Epithelial cell of esophagus (primary cell): ENCODE results near the gene NME2.

Experiments used
- DNase-seq: peaks from one replicate; pipeline ENCODE4 v3.0.0; 2010; ENCODE audit warnings: low read depth
- H3K4me3 ChIP-seq: 2 replicates; pipeline ENCODE4 v1.5.1; 2011; ENCODE audit warnings: mild to moderate bottlenecking, low read length, control low read depth
- TF ChIP-seq, protein P1 (sequence below): IDR thresholded peaks from 2 replicates; pipeline ENCODE4 v1.5.1; 2011; ENCODE audit warnings: low read depth, mild to moderate bottlenecking, low read length, control low read depth, inconsistent platforms; ENCODE audit not compliant: insufficient read depth; ENCODE audit errors: missing control alignments

NME2 gene

DNA sequence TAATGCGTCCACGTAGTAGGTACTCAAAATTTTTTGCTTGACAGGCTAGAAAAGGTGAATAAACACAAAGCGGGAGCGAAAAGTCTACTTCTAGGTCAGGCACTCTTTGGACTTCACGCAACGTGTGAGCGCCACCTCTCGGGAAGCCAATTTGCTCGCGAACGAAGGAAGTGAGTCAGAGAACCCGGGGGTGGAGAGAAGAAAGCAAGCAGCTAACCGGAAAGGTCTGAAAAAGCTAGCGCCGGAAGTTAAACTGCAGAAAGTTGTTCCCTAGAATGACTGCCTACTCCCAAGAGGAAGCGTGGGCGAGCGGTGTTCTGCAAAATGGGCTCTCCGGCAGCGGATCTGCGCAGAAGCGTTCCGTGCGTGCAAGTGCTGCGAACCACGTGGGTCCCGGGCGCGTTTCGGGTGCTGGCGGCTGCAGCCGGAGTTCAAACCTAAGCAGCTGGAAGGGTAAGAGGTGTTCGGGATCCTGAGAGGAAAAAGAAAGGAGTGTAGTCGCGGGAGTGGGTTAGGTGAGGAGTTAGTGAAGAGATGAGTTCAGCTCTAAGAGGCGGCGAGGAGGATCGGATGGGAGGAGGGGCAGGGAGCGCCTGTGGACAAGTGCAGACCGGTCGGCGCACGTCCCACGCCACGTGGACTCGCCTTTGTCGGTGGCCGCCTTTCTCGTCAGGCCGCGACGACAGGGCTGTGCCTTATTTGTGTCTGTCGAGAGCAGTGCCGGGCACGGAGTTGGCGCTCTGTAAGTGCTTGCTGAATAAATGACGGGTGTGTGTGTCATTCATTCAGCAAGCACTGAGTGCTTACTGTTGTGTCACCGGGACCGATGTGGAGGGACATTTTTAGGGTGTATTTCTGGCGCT, 12.8 kb upstream of the NME2 start, which contains the start of gene NME1:
Gene NME1, plus strand, starts transcription at position 350 of the 863 bp plus-strand sequence. CDS start 2,096 bp downstream, outside the sequence.
- DNase-seq: peak; percentile 100
- TF ChIP-seq, protein P1, sequence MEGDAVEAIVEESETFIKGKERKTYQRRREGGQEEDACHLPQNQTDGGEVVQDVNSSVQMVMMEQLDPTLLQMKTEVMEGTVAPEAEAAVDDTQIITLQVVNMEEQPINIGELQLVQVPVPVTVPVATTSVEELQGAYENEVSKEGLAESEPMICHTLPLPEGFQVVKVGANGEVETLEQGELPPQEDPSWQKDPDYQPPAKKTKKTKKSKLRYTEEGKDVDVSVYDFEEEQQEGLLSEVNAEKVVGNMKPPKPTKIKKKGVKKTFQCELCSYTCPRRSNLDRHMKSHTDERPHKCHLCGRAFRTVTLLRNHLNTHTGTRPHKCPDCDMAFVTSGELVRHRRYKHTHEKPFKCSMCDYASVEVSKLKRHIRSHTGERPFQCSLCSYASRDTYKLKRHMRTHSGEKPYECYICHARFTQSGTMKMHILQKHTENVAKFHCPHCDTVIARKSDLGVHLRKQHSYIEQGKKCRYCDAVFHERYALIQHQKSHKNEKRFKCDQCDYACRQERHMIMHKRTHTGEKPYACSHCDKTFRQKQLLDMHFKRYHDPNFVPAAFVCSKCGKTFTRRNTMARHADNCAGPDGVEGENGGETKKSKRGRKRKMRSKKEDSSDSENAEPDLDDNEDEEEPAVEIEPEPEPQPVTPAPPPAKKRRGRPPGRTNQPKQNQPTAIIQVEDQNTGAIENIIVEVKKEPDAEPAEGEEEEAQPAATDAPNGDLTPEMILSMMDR: peak; percentile 94
- peak within 1 kb of the TSS; percentile 89 for H3K4me3 ChIP-seq

DNA sequence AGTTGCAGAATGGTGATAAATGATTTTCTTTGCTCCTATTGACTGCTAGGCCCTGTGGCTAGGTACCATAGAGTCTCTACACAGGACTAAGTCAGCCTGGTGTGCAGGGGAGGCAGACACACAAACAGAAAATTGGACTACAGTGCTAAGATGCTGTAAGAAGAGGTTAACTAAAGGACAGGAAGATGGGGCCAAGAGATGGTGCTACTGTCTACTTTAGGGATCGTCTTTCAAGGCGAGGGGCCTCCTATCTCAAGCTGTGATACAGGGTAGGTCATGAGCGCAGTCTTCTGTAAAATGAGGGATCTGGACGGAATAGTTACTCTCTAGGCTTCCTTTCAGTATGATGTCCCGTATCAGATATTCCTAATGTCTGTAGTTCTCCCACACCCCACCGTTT, 12.0 kb upstream of the NME2 start:
- TF ChIP-seq, protein P1: no peak
- no peak for DNase-seq
- H3K4me3 ChIP-seq: peak overlapping the region; percentile 89

DNA sequence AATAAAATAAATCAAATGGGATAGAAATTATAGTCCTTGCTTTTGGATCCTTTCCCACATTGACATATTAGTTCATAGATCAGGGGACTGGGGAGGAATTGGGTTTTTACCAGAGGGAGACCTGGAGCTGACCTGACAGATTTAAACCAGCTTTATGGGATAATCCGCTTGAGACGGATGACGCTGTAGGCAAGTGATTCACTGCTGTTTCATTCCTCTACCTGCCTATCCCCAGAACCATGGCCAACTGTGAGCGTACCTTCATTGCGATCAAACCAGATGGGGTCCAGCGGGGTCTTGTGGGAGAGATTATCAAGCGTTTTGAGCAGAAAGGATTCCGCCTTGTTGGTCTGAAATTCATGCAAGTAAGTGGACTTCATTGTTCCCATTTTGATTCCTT, 10.8 kb upstream of the NME2 start:
- TF ChIP-seq, protein P1: no peak
- DNase-seq: no peak
- H3K4me3 ChIP-seq: no peak overlapping the region

DNA sequence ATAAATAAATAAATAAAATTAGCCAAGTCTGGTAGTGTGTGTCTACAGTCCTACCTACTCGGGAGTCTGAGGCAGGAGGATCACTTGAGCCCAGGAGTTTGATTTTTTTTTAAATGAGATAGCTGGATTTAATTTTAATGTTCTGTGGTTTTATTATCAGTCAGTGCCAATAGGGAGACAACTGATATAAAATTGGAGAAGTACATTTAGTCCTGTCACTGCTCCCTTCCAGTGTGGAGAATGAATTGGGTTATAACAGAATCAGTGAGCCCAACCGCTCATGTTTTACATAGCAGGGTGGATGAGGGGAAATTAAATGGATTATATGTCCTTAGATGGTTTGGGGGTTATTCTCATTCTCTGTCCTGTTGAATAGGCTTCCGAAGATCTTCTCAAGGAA, 6.6 kb upstream of the NME2 start:
- no peak for DNase-seq
- TF ChIP-seq, protein P1: no peak
- no peak overlapping the region for H3K4me3 ChIP-seq

DNA sequence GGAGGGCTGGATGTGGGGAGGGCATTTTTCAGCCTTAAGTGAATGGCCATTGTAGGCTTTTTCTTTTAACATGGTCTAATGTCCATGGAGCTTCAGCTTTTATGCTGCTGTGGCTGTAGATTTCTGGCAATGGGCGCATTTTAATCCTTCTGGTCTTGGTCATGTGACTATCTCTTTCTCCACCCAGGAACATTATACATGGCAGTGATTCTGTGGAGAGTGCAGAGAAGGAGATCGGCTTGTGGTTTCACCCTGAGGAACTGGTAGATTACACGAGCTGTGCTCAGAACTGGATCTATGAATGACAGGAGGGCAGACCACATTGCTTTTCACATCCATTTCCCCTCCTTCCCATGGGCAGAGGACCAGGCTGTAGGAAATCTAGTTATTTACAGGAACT, 4.7 kb upstream of the NME2 start:
- no peak for DNase-seq
- H3K4me3 ChIP-seq: no peak overlapping the region
- TF ChIP-seq, protein P1: no peak

DNA sequence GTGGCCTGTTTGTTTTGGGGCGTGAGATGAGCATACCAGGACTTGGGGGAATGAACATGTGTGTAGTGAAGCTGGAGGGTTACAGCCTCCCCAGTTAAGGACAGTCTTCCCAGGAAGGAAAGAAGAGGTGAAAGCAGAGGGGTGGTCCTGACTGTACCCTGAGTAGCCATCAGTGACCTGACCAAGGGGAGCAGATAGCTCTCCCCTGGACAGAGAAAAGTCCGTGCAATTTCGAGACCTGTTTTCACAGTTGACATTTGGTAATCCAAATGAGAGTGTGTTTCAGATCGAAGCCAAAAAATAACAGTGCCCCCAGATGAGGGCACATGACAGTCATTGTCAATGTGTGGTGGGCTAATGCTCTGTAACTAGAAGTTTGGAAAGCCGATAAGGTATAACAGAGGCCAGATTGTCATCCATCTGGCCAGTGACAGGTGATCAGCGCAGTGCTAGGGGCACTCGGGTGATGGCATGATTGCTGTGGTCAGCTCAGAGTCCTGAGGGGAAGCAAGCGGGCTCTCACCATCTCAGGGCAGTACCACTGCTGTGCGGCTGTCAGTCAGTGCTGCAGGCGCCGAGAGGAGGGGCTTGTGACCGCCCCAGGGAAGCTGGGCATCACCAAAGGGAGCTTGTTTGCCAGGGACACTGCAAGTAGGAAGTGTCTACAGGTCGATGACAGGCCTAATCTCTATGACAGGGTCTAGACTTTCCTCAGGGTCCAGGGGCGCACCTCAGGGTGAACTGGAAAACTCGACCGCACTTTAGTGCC, 1.1 kb upstream of the NME2 start:
- TF ChIP-seq, protein P1: no peak
- H3K4me3 ChIP-seq: peak overlapping the region; percentile 86
- no peak for DNase-seq
